Activated effector memory CD4-positive, alpha-beta T cell treated with anti-CD3 and anti-CD28 coated beads, Interleukin-2, amount 50 U/mL, for 16 hours (primary cell): ENCODE data around the gene CTIF.

Experiments
- DNase-seq: peaks from one replicate; pipeline ENCODE4 v3.0.0-alpha.2; 2020

The CTIF gene

GRCh38 chr18:48736321-48737260 is 197.8 kb downstream of the CTIF start:
- DNase-seq, result no peak

GRCh38 chr18:48739266-48740067 is 200.6 kb downstream of the CTIF start:
- DNase-seq, result no peak

DNA sequence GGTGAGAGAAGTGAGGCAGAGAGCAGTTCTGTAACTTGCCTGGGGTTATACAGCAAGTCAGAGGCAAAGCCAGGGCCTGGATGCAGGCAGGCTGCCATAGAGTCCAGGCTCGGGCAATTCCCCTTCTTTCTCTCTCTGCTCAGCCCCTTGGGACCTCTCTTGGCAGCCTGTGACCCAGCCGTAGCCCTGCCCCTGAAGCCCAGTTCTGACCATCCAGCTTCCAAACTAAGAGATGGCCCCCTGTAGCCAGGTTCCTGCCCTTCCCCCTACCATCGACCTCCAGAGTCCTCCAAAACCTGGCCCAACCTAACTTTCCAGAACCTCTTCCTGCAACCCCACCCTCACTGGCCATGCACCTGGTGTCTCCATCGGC is 201.2 kb downstream of the CTIF start:
- DNase-seq, result no peak

- DNase-seq, result no peak
Measured at GRCh38 chr18:48740851-48741485, 202.1 kb downstream of the CTIF start.

- DNase-seq, result no peak
Measured at GRCh38 chr18:48741866-48742265, 203.0 kb downstream of the CTIF start.

- no peak for DNase-seq
Measured at GRCh38 chr18:48742304-48742703, 203.5 kb downstream of the CTIF start.

GRCh38 chr18:48742706-48743475 is 204.1 kb downstream of the CTIF start:
- no peak for DNase-seq

DNA sequence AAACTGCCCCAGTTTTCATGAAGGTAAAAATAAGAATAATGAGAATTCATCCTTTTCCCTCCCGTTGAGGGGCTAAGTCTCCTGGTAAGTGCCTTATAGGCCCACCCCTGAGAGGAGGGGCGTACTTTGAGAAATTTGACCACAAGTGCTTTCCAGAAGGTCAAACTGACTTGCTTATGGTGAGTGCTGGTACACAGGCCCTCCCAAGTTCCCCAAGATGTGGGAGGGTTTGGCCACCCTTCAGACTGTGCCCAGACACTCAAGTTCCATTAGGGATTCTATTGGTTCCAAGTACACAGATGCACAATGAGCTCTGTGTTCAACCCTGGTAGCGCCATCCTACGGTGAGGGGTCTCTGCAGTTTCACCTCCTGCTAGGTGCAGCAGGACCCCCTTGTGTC is 205.1 kb downstream of the CTIF start:
- DNase-seq, result no peak

GRCh38 chr18:48745293-48745692 is 206.5 kb downstream of the CTIF start:
- DNase-seq, result no peak

DNA sequence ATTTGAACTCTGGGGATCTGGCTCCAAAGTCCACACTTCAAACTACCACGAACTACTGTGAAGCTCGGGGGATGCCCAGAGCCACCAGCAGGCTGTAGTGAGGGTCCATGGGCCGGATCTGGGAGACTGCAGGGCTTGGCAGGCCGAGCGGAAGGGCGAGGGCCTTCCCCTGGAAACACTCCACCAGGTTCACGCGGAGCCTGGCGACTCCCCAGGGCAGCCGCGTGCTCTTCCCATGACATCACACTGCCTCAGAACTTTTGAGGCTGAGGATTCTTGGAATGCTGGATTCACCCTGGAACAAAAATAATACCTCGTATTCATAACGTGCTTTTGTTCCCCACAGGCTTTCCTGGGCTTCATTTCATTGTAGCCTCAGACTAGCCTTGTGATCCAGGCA is 210.9 kb downstream of the CTIF start:
- no peak for DNase-seq

DNA sequence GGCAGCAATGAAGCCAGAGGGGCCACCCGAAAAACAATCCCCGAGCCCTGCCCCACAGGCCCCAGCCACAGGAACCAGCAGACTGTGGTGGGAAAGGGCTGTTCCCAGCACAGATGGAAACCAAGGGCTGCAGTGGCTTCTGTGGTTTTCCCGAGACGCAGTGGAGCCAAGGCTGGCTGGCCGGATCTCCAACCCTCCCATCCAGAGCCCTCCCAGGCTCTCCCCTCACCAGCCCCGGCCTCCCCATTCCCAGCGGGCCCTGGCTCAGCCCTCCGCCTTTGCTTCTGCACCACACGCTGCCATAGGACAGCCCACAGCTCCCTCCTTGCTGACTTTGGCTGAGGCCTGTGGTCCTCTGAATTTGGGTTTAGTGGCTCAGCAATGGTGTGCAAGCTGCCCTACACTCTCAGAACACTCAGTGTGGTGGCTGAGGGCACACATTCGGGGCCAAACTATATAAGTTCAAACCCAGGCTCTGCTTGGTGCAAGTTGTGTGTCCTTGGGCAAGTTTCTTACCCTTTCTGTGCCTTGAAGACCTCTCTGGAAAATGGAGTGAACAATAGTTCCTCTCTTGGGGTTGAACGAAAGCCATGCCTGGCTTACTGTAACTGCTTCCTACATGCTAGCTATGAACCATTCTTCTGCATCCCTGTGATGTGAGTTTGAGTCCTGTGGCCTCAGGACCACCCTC is 211.8 kb downstream of the CTIF start:
- DNase-seq, result no peak

DNA sequence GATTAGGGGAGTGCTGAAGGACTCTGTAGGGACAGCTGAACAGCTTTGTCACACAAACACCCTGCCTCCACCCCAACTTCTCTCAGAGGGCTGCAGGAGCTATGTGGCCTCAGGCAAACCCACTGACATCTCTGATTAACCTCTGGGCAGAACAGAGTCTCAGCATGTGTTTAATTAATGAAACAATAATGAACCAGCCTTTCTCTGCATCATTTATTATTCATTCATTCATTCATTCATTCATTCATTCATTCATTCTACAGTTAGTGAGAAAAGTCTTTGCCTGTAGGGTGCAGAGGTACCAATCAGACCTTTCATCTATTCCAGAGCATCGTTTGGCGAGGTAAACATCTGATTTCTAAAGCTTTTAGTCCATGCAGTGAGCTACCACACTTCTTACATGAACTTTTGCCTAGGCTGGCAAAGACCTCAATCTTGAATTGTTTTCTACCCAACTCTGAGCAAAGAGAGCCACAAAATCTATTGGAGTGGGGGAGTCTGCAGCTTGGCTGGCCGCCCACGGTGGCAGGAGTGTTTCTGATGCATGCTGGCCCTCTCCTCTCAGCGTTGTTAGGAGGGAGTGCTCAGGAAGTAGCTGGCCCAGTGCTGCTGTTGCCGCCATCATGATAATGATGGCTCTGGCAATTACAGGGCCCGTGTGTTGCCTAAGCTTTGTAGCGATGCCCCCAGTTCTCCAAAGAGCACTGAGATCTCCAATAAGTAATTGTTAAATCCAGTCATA is 213.1 kb downstream of the CTIF start:
- no peak for DNase-seq

- DNase-seq, result no peak
Measured at GRCh38 chr18:48752478-48752877, 213.6 kb downstream of the CTIF start.

DNA sequence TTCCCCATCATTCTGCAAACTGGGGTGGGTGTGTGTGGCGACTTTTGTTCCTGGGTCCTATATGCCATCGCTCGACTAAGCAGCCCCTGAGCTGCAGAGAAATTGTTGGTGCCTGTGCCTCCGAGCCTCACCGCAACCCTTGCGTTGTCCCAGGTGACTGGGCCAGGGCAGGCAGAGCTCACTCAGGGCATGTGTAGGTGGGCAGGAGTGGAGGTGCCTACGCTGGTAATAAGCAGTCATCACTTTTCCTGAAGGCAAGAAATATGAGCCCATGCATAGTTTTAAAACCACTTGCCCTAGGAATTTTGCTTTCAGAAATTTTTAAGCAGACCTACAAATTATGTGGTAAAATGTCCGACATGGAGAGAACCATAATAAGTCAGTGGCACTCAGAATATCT is 214.1 kb downstream of the CTIF start:
- no peak for DNase-seq

DNA sequence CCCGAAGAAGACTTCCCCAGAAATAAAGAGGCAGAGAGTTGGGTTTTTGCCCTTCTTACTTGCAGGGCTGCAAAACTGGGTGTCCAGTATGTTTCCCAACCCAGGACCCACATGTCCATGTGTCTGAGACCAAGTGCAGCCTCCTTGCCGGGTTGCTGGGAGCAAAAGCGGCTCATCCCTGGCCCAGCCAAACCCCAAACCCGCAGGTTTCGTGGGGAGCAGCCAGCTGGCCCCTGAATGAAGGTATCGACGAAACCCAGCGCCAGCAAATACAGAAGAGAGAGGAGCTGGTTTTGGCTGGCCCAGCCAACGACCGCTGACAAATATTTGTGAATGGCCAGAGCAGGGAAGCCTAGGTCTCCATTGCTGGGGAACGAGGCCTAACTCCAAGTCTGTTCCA is 214.9 kb downstream of the CTIF start:
- no peak for DNase-seq

- DNase-seq, result no peak
Measured at GRCh38 chr18:48754559-48754958, 215.7 kb downstream of the CTIF start.

GRCh38 chr18:48754993-48755473 is 216.2 kb downstream of the CTIF start:
- DNase-seq, result no peak

DNA sequence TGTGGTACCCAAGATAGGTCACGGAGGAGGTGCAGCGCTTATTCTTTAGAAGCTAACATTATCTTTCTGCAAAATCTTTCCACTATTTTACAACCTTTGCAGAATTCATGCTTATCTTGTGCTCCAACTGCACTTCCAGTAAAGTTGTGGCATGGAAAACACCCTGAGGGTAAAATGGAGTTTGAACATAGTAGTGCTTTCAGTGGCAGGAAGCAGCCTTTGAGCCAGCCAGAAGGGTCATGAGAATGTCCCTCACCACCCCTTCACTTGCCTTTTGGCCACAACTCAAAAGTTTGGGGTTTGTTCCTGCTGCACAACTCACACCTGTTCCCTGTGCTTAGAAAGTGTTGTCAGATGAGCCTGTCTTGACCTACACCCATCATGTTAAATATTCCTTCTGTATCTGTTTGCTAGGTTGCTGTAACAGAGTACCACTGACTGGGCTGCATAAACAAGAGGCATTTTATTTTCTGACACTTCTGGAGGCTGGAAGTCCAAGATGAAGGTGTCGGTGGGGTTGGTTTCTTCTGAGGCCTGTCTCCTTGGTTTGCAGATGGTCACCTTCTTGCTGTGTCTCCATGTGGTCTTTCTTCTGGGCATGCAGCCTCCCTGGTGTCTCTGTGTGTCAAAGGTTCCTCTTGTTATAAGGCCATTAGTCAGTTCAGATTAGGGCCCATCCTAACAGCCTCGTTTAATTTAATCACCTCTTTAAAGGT is 217.8 kb downstream of the CTIF start:
- DNase-seq, result no peak

- no peak for DNase-seq
Measured at GRCh38 chr18:48757367-48757766, 218.5 kb downstream of the CTIF start.

DNA sequence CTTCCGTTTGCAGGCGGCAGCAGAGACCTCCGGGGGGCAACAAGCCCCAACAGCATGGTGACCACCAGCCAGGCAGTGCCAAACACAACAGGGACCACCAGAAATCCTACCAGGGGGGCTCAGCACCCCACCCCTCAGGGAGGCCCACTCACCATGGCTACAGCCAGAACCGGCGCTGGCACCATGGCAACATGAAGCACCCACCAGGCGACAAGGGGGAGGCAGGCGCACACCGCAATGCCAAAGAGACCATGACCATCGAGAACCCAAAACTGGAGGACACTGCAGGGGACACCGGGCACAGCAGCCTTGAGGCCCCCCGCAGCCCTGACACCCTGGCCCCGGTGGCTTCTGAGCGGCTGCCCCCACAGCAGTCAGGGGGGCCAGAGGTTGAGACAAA is 219.1 kb downstream of the CTIF start:
- no peak for DNase-seq

DNA sequence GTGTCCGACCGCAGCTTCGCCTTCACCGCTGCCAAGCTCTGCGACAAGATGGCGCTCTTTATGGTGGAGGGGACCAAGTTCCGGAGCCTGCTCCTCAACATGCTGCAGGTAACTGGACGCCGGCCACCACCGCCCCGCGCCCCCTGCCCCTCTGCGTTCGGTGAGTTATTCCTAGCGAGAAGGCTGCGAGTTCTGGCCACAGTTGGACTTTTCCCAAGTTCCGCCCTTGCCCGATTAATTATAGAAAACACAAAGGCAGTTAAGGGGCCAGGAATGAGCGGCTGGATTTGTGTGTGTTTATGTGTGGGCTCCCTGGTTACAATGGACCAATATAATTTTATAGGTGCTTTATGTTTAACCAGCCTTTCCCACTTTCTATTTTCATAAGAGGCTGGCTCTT is 222.8 kb downstream of the CTIF start:
- no peak for DNase-seq
